Astrocyte of the cerebellum (primary cell): ENCODE measurements around the gene PMFBP1.
A peak's percentile ranks its signal among the peaks of the same experiment; 100 is the strongest.

ENCODE experiments used
- DNase-seq: peaks from one replicate; pipeline ENCODE4 v3.0.0-alpha.2; 2011; ENCODE audit warnings: low read depth
- H3K4me3 ChIP-seq: 2 replicates; pipeline ENCODE4 v1.5.1; 2011; ENCODE audit warnings: mild to moderate bottlenecking, low read depth, low read length, moderate library complexity
- CTCF ChIP-seq: IDR thresholded peaks from 2 replicates; pipeline ENCODE4 v1.5.1; 2012; ENCODE audit warnings: low read length, low read depth, moderate library complexity, mild to moderate bottlenecking; ENCODE audit errors: missing control alignments
- in situ Hi-C: cut with HindIII; loops from 2 replicates; pipeline ENCODE4 v1.10.0; 2017; ENCODE audit warnings: low sequenced_read_pairs

PMFBP1 gene

GRCh38 chr16:72191551-72191950, 19.6 kb upstream of the PMFBP1 start:
- in situ Hi-C loops: no loop called here
- no peak for TF ChIP-seq CTCF
- DNase-seq: no peak
- H3K4me3 ChIP-seq: no peak overlapping the region

GRCh38 chr16:72189865-72190371, 18.0 kb upstream of the PMFBP1 start:
- peak; percentile 8 for DNase-seq
- in situ Hi-C loops: no loop called here
- no peak overlapping the region for H3K4me3 ChIP-seq
- no peak for TF ChIP-seq CTCF

GRCh38 chr16:72188541-72188940, 16.6 kb upstream of the PMFBP1 start:
- no peak for DNase-seq
- TF ChIP-seq CTCF: no peak
- no peak overlapping the region for H3K4me3 ChIP-seq
- in situ Hi-C loops: no loop called here

GRCh38 chr16:72187551-72187950, 15.6 kb upstream of the PMFBP1 start:
- no peak for TF ChIP-seq CTCF
- in situ Hi-C loops: no loop called here
- no peak overlapping the region for H3K4me3 ChIP-seq

GRCh38 chr16:72182976-72183375, 11.0 kb upstream of the PMFBP1 start:
- DNase-seq: no peak
- no peak overlapping the region for H3K4me3 ChIP-seq
- TF ChIP-seq CTCF: no peak
- in situ Hi-C loops: no loop called here

More at GRCh38 chr16:72187551-72187950, 15.6 kb upstream of the PMFBP1 start:
- DNase-seq: no peak

- no peak for TF ChIP-seq CTCF
- H3K4me3 ChIP-seq: no peak overlapping the region
- no peak for DNase-seq
- in situ Hi-C loops: no loop called here
Observed at GRCh38 chr16:72179204-72179970, 7.4 kb upstream of the PMFBP1 start.
